ENCODE measurements around the gene KIF5A.

KIF5A gene

GRCh38 chr12:57575771-57576612 lies 26.1 kb downstream of the KIF5A start:
- peaks cover 46% of the 10 kb centered on the region for H3K27me3 Mint-ChIP-seq (ENCODE audit: low read depth)
- H3K27ac Mint-ChIP-seq, result no peak overlapping the region
- no peak overlapping the region for H3K4me3 Mint-ChIP-seq
- TF ChIP-seq, protein P1, sequence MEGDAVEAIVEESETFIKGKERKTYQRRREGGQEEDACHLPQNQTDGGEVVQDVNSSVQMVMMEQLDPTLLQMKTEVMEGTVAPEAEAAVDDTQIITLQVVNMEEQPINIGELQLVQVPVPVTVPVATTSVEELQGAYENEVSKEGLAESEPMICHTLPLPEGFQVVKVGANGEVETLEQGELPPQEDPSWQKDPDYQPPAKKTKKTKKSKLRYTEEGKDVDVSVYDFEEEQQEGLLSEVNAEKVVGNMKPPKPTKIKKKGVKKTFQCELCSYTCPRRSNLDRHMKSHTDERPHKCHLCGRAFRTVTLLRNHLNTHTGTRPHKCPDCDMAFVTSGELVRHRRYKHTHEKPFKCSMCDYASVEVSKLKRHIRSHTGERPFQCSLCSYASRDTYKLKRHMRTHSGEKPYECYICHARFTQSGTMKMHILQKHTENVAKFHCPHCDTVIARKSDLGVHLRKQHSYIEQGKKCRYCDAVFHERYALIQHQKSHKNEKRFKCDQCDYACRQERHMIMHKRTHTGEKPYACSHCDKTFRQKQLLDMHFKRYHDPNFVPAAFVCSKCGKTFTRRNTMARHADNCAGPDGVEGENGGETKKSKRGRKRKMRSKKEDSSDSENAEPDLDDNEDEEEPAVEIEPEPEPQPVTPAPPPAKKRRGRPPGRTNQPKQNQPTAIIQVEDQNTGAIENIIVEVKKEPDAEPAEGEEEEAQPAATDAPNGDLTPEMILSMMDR (IDR thresholded peaks at IDR 0.05; ENCODE audit: unreplicated experiment in 3 of 3), result no peak
- H3K9me3 Mint-ChIP-seq, result no peaks in the 10 kb centered on the region
- H3K36me3 Mint-ChIP-seq (ENCODE audit: low read depth), result no peaks in the 10 kb centered on the region
- H3K4me1 Mint-ChIP-seq, result no peaks in the 10 kb centered on the region

DNA sequence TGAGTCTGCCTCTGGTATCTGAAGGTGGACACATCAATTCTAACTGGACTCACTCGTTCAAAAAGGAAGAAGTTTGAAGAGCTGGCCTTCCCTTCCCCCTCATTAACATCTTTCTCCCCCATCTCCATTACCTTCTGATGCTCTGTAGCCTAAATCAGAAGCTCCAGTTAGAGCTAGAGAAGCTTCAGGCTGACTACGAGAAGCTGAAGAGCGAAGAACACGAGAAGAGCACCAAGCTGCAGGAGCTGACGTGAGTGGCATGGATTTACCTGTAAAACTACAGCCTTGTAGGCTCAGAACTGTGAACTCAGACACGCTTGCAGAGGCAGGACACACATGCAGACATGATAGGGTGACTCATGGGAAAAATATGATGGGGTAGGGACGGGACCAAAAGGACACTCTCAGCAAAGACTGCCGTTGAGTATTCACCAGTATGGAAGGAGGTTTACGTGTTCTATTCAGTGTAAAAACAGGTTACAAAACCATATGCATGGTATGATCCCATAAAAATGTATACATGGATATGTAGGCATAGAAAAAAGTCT lies 26.8 kb downstream of the KIF5A start:
- H3K27me3 Mint-ChIP-seq (ENCODE audit: low read depth), result peaks cover 41% of the 10 kb centered on the region
- no peak overlapping the region for H3K4me3 Mint-ChIP-seq
- TF ChIP-seq, protein P1 (IDR thresholded peaks at IDR 0.05; ENCODE audit: unreplicated experiment in 3 of 3), result no peak
- no peak overlapping the region for H3K27ac Mint-ChIP-seq
- no peaks in the 10 kb centered on the region for H3K36me3 Mint-ChIP-seq (ENCODE audit: low read depth)
- H3K4me1 Mint-ChIP-seq, result no peaks in the 10 kb centered on the region
- no peaks in the 10 kb centered on the region for H3K9me3 Mint-ChIP-seq

- TF ChIP-seq, protein P1 (IDR thresholded peaks at IDR 0.05; ENCODE audit: unreplicated experiment in 3 of 3), result no peak
- no peaks in the 10 kb centered on the region for H3K36me3 Mint-ChIP-seq (ENCODE audit: low read depth)
- no peaks in the 10 kb centered on the region for H3K4me1 Mint-ChIP-seq
- no peaks in the 10 kb centered on the region for H3K9me3 Mint-ChIP-seq
- H3K27ac Mint-ChIP-seq, result no peak overlapping the region
- peaks cover 36% of the 10 kb centered on the region for H3K27me3 Mint-ChIP-seq (ENCODE audit: low read depth)
- H3K4me3 Mint-ChIP-seq, result no peak overlapping the region
These were observed 28.3 kb downstream of the KIF5A start for GRCh38 chr12:57577981-57578758.

- Mint-ChIP-seq H3K27ac (no peak overlapping the region), H3K4me3 (no peak overlapping the region), H3K9me3 (no peaks in the 10 kb centered on the region), H3K36me3 (ENCODE audit: low read depth) (no peaks in the 10 kb centered on the region), H3K27me3 (ENCODE audit: low read depth) (peaks cover 40% of the 10 kb centered on the region), H3K4me1 (no peaks in the 10 kb centered on the region)
- TF ChIP-seq, protein P1 (IDR thresholded peaks at IDR 0.05; ENCODE audit: unreplicated experiment in 3 of 3), result no peak
These were observed 29.2 kb downstream of the KIF5A start for GRCh38 chr12:57579011-57579410.

GRCh38 chr12:57579677-57580465 lies 30.0 kb downstream of the KIF5A start:
- TF ChIP-seq, protein P1 (IDR thresholded peaks at IDR 0.05; ENCODE audit: unreplicated experiment in 3 of 3), result no peak
- H3K27ac Mint-ChIP-seq, result no peak overlapping the region
- peaks cover 38% of the 10 kb centered on the region for H3K27me3 Mint-ChIP-seq (ENCODE audit: low read depth)
- H3K36me3 Mint-ChIP-seq (ENCODE audit: low read depth), result no peaks in the 10 kb centered on the region
- no peaks in the 10 kb centered on the region for H3K9me3 Mint-ChIP-seq
- H3K4me1 Mint-ChIP-seq, result no peaks in the 10 kb centered on the region
- no peak overlapping the region for H3K4me3 Mint-ChIP-seq
